HG03565 (cell line): ENCODE results near the gene CTNND2.
A peak's percentile ranks its signal among the peaks of the same experiment; 100 is the strongest.
"Not testable (repeated sequence)": the region's sequence is repeated elsewhere in the genome, so short reads cannot be mapped to it uniquely, and the experiment has no call there.

Experiments
- ATAC-seq: cut with Tn5 transposase; IDR thresholded peaks from one replicate; pipeline ENCODE4 v1.9.1; 2021; ENCODE audit warnings: mild to moderate bottlenecking, moderate library complexity; ENCODE audit not compliant: unreplicated experiment

Gene CTNND2

GRCh38 chr5:11335881-11336760 is 568.1 kb downstream of the CTNND2 start:
- no peak for ATAC-seq

GRCh38 chr5:11334404-11334803 is 569.8 kb downstream of the CTNND2 start:
- ATAC-seq = no peak

- ATAC-seq = no peak
These were observed 574.6 kb downstream of the CTNND2 start for GRCh38 chr5:11329679-11330078.

- no peak for ATAC-seq
These were observed 579.5 kb downstream of the CTNND2 start for GRCh38 chr5:11324521-11325289.

GRCh38 chr5:11323761-11324160 is 580.5 kb downstream of the CTNND2 start:
- ATAC-seq = no peak

GRCh38 chr5:11322133-11322532 is 582.1 kb downstream of the CTNND2 start:
- peak; percentile 48 for ATAC-seq

- no peak for ATAC-seq
These were observed 584.2 kb downstream of the CTNND2 start for GRCh38 chr5:11319836-11320580.

GRCh38 chr5:11313694-11314093 is 590.6 kb downstream of the CTNND2 start:
- not testable (repeated sequence) for ATAC-seq

- no peak for ATAC-seq
These were observed 592.5 kb downstream of the CTNND2 start for GRCh38 chr5:11311731-11312130.

- no peak for ATAC-seq
These were observed 593.0 kb downstream of the CTNND2 start for GRCh38 chr5:11311272-11311671.

GRCh38 chr5:11310158-11310557 is 594.1 kb downstream of the CTNND2 start:
- no peak for ATAC-seq

- no peak for ATAC-seq
These were observed 597.9 kb downstream of the CTNND2 start for GRCh38 chr5:11306365-11306764.

- ATAC-seq = no peak
These were observed 599.0 kb downstream of the CTNND2 start for GRCh38 chr5:11305245-11305644.

- ATAC-seq = no peak
These were observed 599.6 kb downstream of the CTNND2 start for GRCh38 chr5:11304641-11305040.

GRCh38 chr5:11302663-11303062 is 601.6 kb downstream of the CTNND2 start:
- ATAC-seq = no peak

GRCh38 chr5:11301171-11301570 is 603.1 kb downstream of the CTNND2 start:
- ATAC-seq = no peak

GRCh38 chr5:11300736-11301135 is 603.5 kb downstream of the CTNND2 start:
- ATAC-seq = no peak

GRCh38 chr5:11298877-11299276 is 605.4 kb downstream of the CTNND2 start:
- ATAC-seq = no peak

- ATAC-seq = no peak
These were observed 610.7 kb downstream of the CTNND2 start for GRCh38 chr5:11293523-11293922.

- ATAC-seq = no peak
These were observed 611.4 kb downstream of the CTNND2 start for GRCh38 chr5:11292648-11293356.

GRCh38 chr5:11289733-11290132 is 614.5 kb downstream of the CTNND2 start:
- no peak for ATAC-seq
